GM12878 (cell line): Measurements from ENCODE around the gene TESK2. TPM values are rescaled to one million over a fixed set of nuclear protein-coding genes. Genes with fewer than 3 reads are reported as not detected.

Experiments used
- ATAC-seq: fragments of 200-7000 bp; cut with Tn5 transposase; 3 replicates; pipeline ENCODE4 v1.9.1; 2020; ENCODE audit warnings: mild to moderate bottlenecking, moderate library complexity
- BruUV-seq: library from RNA; stranded (reverse); fragments of 400-500 nt; replicated peaks from 2 replicates; lab custom pipeline; 2021; lab: Mats Ljungman, UMichigan
- CTCF ChIA-PET: fragments of 300-600 bp; sonication (Branson Sonifier 250); formaldehyde crosslinking; extraction: SDS; loops from one replicate; lab custom pipeline; 2021; ENCODE audit warnings: inconsistent platforms; lab: Yijun Ruan, JAX
- POLR2A ChIA-PET: fragments of 350-600 bp; formaldehyde crosslinking; extraction: SDS; loops from one replicate; lab custom pipeline; 2021; ENCODE audit warnings: inconsistent platforms; lab: Charles Lee
- RAD21 ChIA-PET: fragments of 300-600 bp; sonication (Branson Sonifier 250); formaldehyde crosslinking; loops from one replicate; lab custom pipeline; 2023; ENCODE audit warnings: antibody characterized with exemption; ENCODE audit not compliant: unreplicated experiment; lab: Charles Lee
- SMC1A ChIA-PET: fragments of 300-600 bp; sonication (Branson Sonifier 250); formaldehyde crosslinking; loops from one replicate; lab custom pipeline; 2023; ENCODE audit not compliant: unreplicated experiment, uncharacterized antibody; lab: Charles Lee
- DNase-seq: peaks from one replicate; pipeline ENCODE4 v3.0.0-alpha.2; 2011; ENCODE audit warnings: low read depth, low spot score
- FAIRE-seq: peaks from 3 replicates; lab custom pipeline; 2011; peaks lifted over from hg19 to GRCh38; lab: Jason Lieb, UNC
- H2AFZ ChIP-seq: 2 replicates; pipeline ENCODE4 v1.6.0; 2011; ENCODE audit warnings: low read depth, low read length, control low read depth; ENCODE audit not compliant: control insufficient read depth
- H3K27ac ChIP-seq: 2 replicates; pipeline ENCODE4 v1.5.1; 2011; ENCODE audit warnings: control low read depth; ENCODE audit not compliant: control insufficient read depth, insufficient read depth
- H3K27me3 ChIP-seq, 2 experiments: replicated peaks in 1 of 2; 2 replicates each; pipeline versions ENCODE4 v1.6.0 to v1.6.1; 2011; ENCODE audit warnings: low read length in 1 of 2; ENCODE audit not compliant: control insufficient read depth in 2 of 2, insufficient read depth in 2 of 2
- H3K36me3 ChIP-seq, 2 experiments: 2 replicates each; pipeline ENCODE4 v1.5.1; 2011; ENCODE audit warnings: low read length in 1 of 2; ENCODE audit not compliant: control insufficient read depth in 2 of 2, insufficient read depth in 2 of 2
- H3K4me1 ChIP-seq: 2 replicates; pipeline ENCODE4 v1.6.1; 2011; ENCODE audit warnings: mild to moderate bottlenecking, low read length, moderate library complexity, mixed read lengths; ENCODE audit not compliant: control insufficient read depth, insufficient read depth
- H3K4me2 ChIP-seq: 2 replicates; pipeline ENCODE4 v1.6.0; 2011; ENCODE audit warnings: control low read depth; ENCODE audit not compliant: control insufficient read depth, insufficient read depth
- H3K4me3 ChIP-seq: fragments of 200-600 bp; sonication (generic); 2 replicates; pipeline ENCODE4 v1.5.1; 2016
- H3K79me2 ChIP-seq: 2 replicates; pipeline ENCODE4 v1.6.0; 2011; ENCODE audit warnings: low read length; ENCODE audit not compliant: control insufficient read depth, insufficient read depth
- H3K9ac ChIP-seq: 2 replicates; pipeline ENCODE4 v1.8.0; 2011; ENCODE audit warnings: low read length, control low read depth, mixed read lengths; ENCODE audit not compliant: control insufficient read depth, insufficient read depth
- H3K9me3 ChIP-seq: replicated peaks from 3 replicates; pipeline ENCODE4 v1.5.1; 2011; ENCODE audit warnings: mild to moderate bottlenecking, low read length; ENCODE audit not compliant: control insufficient read depth, insufficient read depth
- H4K20me1 ChIP-seq: 2 replicates; pipeline ENCODE4 v1.6.0; 2011; ENCODE audit not compliant: control insufficient read depth, insufficient read depth
- CEBPB ChIP-seq, 2 experiments: fragments of 150-350 bp in 1 of 2; IDR thresholded peaks; 2 replicates each; pipeline ENCODE4 v1.6.1; 2012 to 2014; ENCODE audit warnings: low read depth in 2 of 2, low read length in 2 of 2, borderline replicate concordance in 1 of 2, inconsistent platforms in 1 of 2
- EED ChIP-seq: sonication (generic); IDR thresholded peaks from 2 replicates; pipeline ENCODE4 v1.6.1; 2016; ENCODE audit warnings: antibody characterized with exemption, low read depth
- EGR1 ChIP-seq, 2 experiments: IDR thresholded peaks; 1 replicate in 1 of 2; 2 replicates in 1 of 2; pipeline ENCODE4 v1.6.1; 2011 to 2012; ENCODE audit warnings: low read depth in 2 of 2, low read length in 2 of 2, borderline replicate concordance in 1 of 2, mild to moderate bottlenecking in 1 of 2, moderate library complexity in 1 of 2
- EP300 ChIP-seq, 2 experiments: fragments of 150-350 bp in 1 of 2; IDR thresholded peaks; 2 replicates each; pipeline ENCODE4 v1.6.1; 2011 to 2012; ENCODE audit warnings: low read depth in 2 of 2, low read length in 2 of 2, borderline replicate concordance in 1 of 2, improper control_type of control experiment in 1 of 2, inconsistent platforms in 1 of 2; ENCODE audit not compliant: control insufficient read depth in 1 of 2
- ESRRA ChIP-seq: IDR thresholded peaks from 2 replicates; pipeline ENCODE4 v1.6.1; 2012; ENCODE audit warnings: mild to moderate bottlenecking, low read length, improper control_type of control experiment
- FOS ChIP-seq: IDR thresholded peaks from 3 replicates; pipeline ENCODE4 v1.6.1; 2011; ENCODE audit warnings: borderline replicate concordance; ENCODE audit not compliant: insufficient read length; ENCODE audit errors: extremely low read depth
- HCFC1 ChIP-seq: fragments of 150-350 bp; IDR thresholded peaks from 2 replicates; pipeline ENCODE4 v1.6.1; 2014; ENCODE audit warnings: low read length
- MEF2B ChIP-seq: fragments of 450-650 bp; IDR thresholded peaks from 2 replicates; pipeline ENCODE4 v1.6.1; 2018; ENCODE audit warnings: mild to moderate bottlenecking, moderate library complexity; ENCODE audit not compliant: partially characterized antibody, poor library complexity, severe bottlenecking
- PML ChIP-seq: IDR thresholded peaks from 2 replicates; pipeline ENCODE4 v1.6.1; 2012; ENCODE audit warnings: low read length, inconsistent platforms
- RAD21 ChIP-seq: IDR thresholded peaks from 2 replicates; pipeline ENCODE4 v1.6.1; 2011; ENCODE audit warnings: mild to moderate bottlenecking, low read depth, low read length, moderate library complexity; ENCODE audit not compliant: insufficient read depth
- RAD51 ChIP-seq: fragments of 450-650 bp; IDR thresholded peaks from 2 replicates; pipeline ENCODE4 v1.6.1; 2016; ENCODE audit warnings: moderate library complexity, mild to moderate bottlenecking, inconsistent platforms
- STAT1 ChIP-seq: fragments of 450-650 bp; conservative IDR thresholded peaks from 2 replicates; pipeline ENCODE4 v1.6.1; 2014; ENCODE audit warnings: antibody characterized with exemption, mild to moderate bottlenecking
- TBL1XR1 ChIP-seq: IDR thresholded peaks from 2 replicates; pipeline ENCODE4 v1.6.1; 2012; ENCODE audit warnings: low read depth, low read length, improper control_type of control experiment
- TCF3 ChIP-seq: IDR thresholded peaks from 2 replicates; pipeline ENCODE4 v1.6.1; 2012; ENCODE audit warnings: low read depth, mild to moderate bottlenecking, low read length, borderline replicate concordance; ENCODE audit not compliant: insufficient read depth
- ZBED1 ChIP-seq: IDR thresholded peaks from 2 replicates; pipeline ENCODE4 v1.6.1; 2016; ENCODE audit warnings: borderline replicate concordance
- ZNF207 ChIP-seq: fragments of 450-650 bp; IDR thresholded peaks from 2 replicates; pipeline ENCODE4 v1.6.1; 2014; ENCODE audit warnings: antibody characterized with exemption, mild to moderate bottlenecking, borderline replicate concordance
- ZNF217 ChIP-seq: fragments of 450-650 bp; IDR thresholded peaks from 2 replicates; pipeline ENCODE4 v1.6.1; 2017; ENCODE audit warnings: antibody characterized with exemption, mild to moderate bottlenecking
- ZNF24 ChIP-seq: fragments of 450-650 bp; IDR thresholded peaks from 2 replicates; pipeline ENCODE4 v1.6.1; 2017; ENCODE audit warnings: antibody characterized with exemption, mild to moderate bottlenecking
- WGBS: methylation state at CpG from one replicate; pipeline ENCODE4 v1.1.6; 2016; ENCODE audit warnings: low lambda C conversion rate; ENCODE audit not compliant: insufficient replicate concordance, insufficient coverage; ENCODE audit errors: missing lambda C conversion rate; 5-methylcytosine and 5-hydroxymethylcytosine counted together
- in situ Hi-C: fragments of 300-500 bp; cut with MboI; formaldehyde crosslinking; loops from 9 replicates; pipeline ENCODE4 v1.14.3; 2018; ENCODE audit warnings: mixed read lengths
- intact Hi-C: fragments of 100-400 bp; cut with micrococcal nuclease; formaldehyde crosslinking; loops from one replicate; pipeline ENCODE4 v1.14.2; 2022; ENCODE audit not compliant: unreplicated experiment
- polyA plus RNA-seq, 11 experiments: library from polyadenylated mRNA; depleted of rRNA in 4 of 11; unstranded in 6 of 11; stranded (reverse) in 5 of 11; fragments of >200 nt; fragmentation: Nextera tagmentation in 4 of 11; fragmentation: Illumina TruSeq in 1 of 11; extraction: Ambion mirVana in 4 of 11; extraction: Trizol in 1 of 11; gene quantifications; 1 replicate in 1 of 11; 2 replicates in 10 of 11; pipeline versions ENCODE4 v1.2.1 to v1.2.3, GENCODE V29; 2011 to 2016; ENCODE audit warnings: inconsistent platforms in 2 of 11, missing spikeins in 2 of 11, low read depth in 1 of 11
- total RNA-seq, 4 experiments: library from RNA; depleted of rRNA in 3 of 4; stranded (reverse); fragments of >200 nt in 3 of 4; fragmentation: Illumina TruSeq in 1 of 4; extraction: Trizol in 1 of 4; gene quantifications; 2 replicates each; pipeline versions ENCODE4 v1.2.1 to v1.2.3, GENCODE V29; 2013 to 2021

Gene TESK2
- total and polyA plus RNA-seq, 10 of the 15 experiments (the other 5 are each of a cell fraction or from before 2014, with no cell fraction given), result 2.2 to 10.0 (median 5.7) TPM

DNA sequence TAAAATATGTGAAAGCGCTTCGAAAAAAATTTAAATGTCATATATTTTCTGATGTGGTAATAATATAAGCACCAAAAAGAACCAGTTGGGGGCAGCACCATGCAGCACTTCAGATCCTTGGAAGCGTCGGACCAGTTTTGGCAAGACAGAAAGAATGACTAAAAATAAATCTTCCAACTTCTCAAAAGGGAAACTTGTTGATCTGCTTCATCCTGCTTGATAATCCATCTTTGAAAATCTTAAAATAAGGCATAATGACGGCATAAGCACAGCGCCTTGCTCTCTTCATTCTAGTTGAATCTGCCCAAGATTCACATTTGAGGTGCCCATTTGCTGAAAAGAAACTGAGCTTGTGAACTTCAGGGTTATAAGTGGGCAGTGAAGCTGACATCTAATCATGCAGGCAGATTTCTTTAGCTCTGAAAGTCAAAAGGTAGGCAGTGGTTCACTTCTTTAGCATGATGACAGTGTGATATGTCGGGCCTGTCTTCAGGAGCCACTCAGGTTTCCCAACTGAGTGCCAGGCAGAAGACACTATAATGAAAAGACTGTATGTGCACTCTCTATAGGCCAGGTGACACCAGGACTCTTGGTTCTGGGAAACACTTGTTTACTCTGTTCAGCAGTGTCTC is 131.0 kb downstream of the TESK2 start (continued):
- TF ChIP-seq RAD21 (peak; percentile 97), ZNF217 (no peak), RAD51 (no peak), MEF2B (no peak), PML (no peak), FOS (no peak), TBL1XR1 (no peak), ZNF24 (no peak), EGR1 (IDR thresholded peaks at IDR 0.05; ENCODE audit: borderline replicate concordance in 1 of 2, low read depth in 2 of 2, low read length in 2 of 2) (no peak), HCFC1 (no peak), EED (no peak), EP300 (IDR thresholded peaks at IDR 0.05; ENCODE audit: borderline replicate concordance in 1 of 2, control insufficient read depth in 1 of 2, low read depth in 2 of 2, low read length in 2 of 2) (no peak), ZBED1 (no peak)

DNA sequence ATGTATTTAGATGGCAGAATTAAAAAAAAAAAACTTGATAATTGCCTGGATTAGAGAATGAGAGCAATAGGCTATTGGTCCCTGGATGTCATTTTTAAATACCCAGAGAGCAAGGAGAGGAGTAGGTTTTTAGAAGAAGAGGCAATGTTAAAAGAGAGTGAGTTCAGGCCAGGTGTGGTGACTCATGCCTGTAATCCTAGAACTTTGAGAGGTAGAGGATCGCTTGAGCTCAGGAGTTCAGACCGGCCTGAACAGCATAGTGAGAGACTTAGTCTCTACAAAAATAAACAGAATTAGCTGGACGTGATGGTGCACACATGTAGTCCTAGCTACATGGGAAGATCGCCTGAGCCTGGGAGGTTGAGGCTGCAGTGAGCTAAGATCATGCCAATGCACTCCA is 134.8 kb downstream of the TESK2 start:
- no peaks in the 10 kb centered on the region for H3K27me3 ChIP-seq
- no TSS peak for BruUV-seq
- peaks cover 0 to 3% of the 10 kb centered on the region in 2 experiments; a peak in 1 of 4 replicates for H3K36me3 ChIP-seq
- no peaks in the 10 kb centered on the region for H4K20me1 ChIP-seq
- POLR2A ChIA-PET, result interaction anchor here (0.6 to 1.6 kb wide), 6 partner anchors 10 to 163 kb away, joined by 3 to 7 read pairs (median 4); no protein-coding TSS in a partner anchor
- no peak overlapping the region for H2AFZ ChIP-seq
- no peak overlapping the region for H3K9ac ChIP-seq
- WGBS, result 95% methylated on average over 4 of the region's 4 CpGs
- H3K4me1 ChIP-seq, result peaks cover 6% of the 10 kb centered on the region; the same call in 1 of the 2 replicates
- no peak overlapping the region for H3K4me2 ChIP-seq
- TF ChIP-seq TCF3 (no peak), ZNF207 (no peak), CEBPB (IDR thresholded peaks at IDR 0.05; ENCODE audit: borderline replicate concordance in 1 of 2, low read depth in 2 of 2, low read length in 2 of 2) (no peak), STAT1 (no peak), ESRRA (no peak)
- TF ChIP-seq, all 136 proteins: peak for 0
- intact Hi-C loops, result no loop called here
- ATAC-seq (no peak), DNase-seq (no peak), FAIRE-seq (no peak)
- H3K9me3 ChIP-seq, result no peaks in the 10 kb centered on the region
- in situ Hi-C loops, result loop anchor here (10.0 kb wide), 1 partner anchor 209 kb away; no protein-coding TSS in a partner anchor
- SMC1A ChIA-PET, result interaction anchor here (0.9 to 11.6 kb wide), 7 partner anchors 9 to 342 kb away, joined by 3 to 369 read pairs (median 4); partner anchors contain the start of gene TESK2
- CTCF ChIA-PET, result interaction anchor here (0.8 to 11.7 kb wide), 9 partner anchors 9 to 343 kb away, joined by 3 to 508 read pairs (median 4); partner anchors contain the start of genes MUTYH, TESK2 and TOE1
- H3K79me2 ChIP-seq, result no peaks in the 10 kb centered on the region
- H3K4me3 ChIP-seq, result no peak overlapping the region
- RAD21 ChIA-PET, result interaction anchor here (0.5 to 13.5 kb wide), 8 partner anchors 8 to 495 kb away, joined by 3 to 319 read pairs (median 4); partner anchors contain the start of genes MUTYH, TESK2 and TOE1
- H3K27ac ChIP-seq, result no peak overlapping the region
